HepG2 (cell line): Measurements from ENCODE around the gene L2HGDH. TPM values are rescaled to one million over a fixed set of nuclear protein-coding genes. Genes with fewer than 3 reads are reported as not detected.

ENCODE experiments used
- ATAC-seq: fragments of 200-7000 bp; cut with Tn5 transposase; 3 replicates; pipeline ENCODE4 v1.9.1; 2020; ENCODE audit warnings: mild to moderate bottlenecking, moderate library complexity
- BruUV-seq: library from RNA; stranded (reverse); fragments of 400-500 nt; replicated peaks from 2 replicates; lab custom pipeline; 2021; lab: Mats Ljungman, UMichigan
- CTCF ChIA-PET: fragments of 300-600 bp; formaldehyde crosslinking; extraction: SDS; loops from one replicate; lab custom pipeline; 2021; ENCODE audit warnings: low total read pairs, inconsistent platforms, low intra/inter-chr PET ratio; lab: Yijun Ruan, JAX
- POLR2A ChIA-PET: fragments of 350-600 bp; sonication (Branson Sonifier 250); formaldehyde crosslinking; loops from one replicate; lab custom pipeline; 2020; ENCODE audit warnings: antibody characterized with exemption, inconsistent platforms; lab: Yijun Ruan, JAX
- DNase-seq: peaks from one replicate; pipeline ENCODE4 v3.0.0-alpha.2; 2015; ENCODE audit warnings: low spot score
- FAIRE-seq: peaks from 3 replicates; lab custom pipeline; 2011; peaks lifted over from hg19 to GRCh38; lab: Jason Lieb, UNC
- H2AFZ ChIP-seq: one replicate; pipeline ENCODE4 v1.6.1; 2011; ENCODE audit warnings: low read length, inconsistent platforms
- H3K27ac ChIP-seq: fragments of 300-600 bp; 3 replicates; pipeline ENCODE4 v1.8.0; 2011; ENCODE audit warnings: mixed run types, mild to moderate bottlenecking, mixed read lengths, low read length, inconsistent platforms; ENCODE audit not compliant: insufficient read depth; ENCODE audit errors: extremely low read length
- H3K27me3 ChIP-seq, 2 experiments: fragments of 200-600 bp in 1 of 2; 2 replicates in 1 of 2; 3 replicates in 1 of 2; pipeline versions ENCODE4 v1.6.0 to v1.8.0; 2011; ENCODE audit warnings: low read length in 2 of 2, mild to moderate bottlenecking in 2 of 2, moderate library complexity in 2 of 2, inconsistent platforms in 1 of 2; ENCODE audit not compliant: insufficient read depth in 2 of 2, control insufficient read depth in 1 of 2
- H3K36me3 ChIP-seq, 2 experiments: fragments of 200-600 bp in 1 of 2; replicated peaks in 1 of 2; 2 replicates in 1 of 2; 3 replicates in 1 of 2; pipeline versions ENCODE4 v1.5.1 to v1.8.0; 2011; ENCODE audit warnings: low read length in 2 of 2, inconsistent platforms in 1 of 2; ENCODE audit not compliant: insufficient read depth in 2 of 2, control insufficient read depth in 1 of 2
- H3K4me1 ChIP-seq: 2 replicates; pipeline ENCODE4 v1.5.1; 2012; ENCODE audit warnings: low read length, inconsistent platforms; ENCODE audit not compliant: insufficient read depth
- H3K4me2 ChIP-seq: 2 replicates; pipeline ENCODE4 v1.6.0; 2011; ENCODE audit warnings: low read depth, low read length, inconsistent platforms
- H3K4me3 ChIP-seq, 3 experiments: fragments of 200-600 bp in 1 of 3; sonication (generic), shearing (Covaris generic) in 1 of 3; replicated peaks in 1 of 3; 2 replicates each; pipeline ENCODE4 v1.5.1; 2011 to 2016; ENCODE audit warnings: low read length in 3 of 3, inconsistent platforms in 2 of 3, low read depth in 2 of 3, mild to moderate bottlenecking in 2 of 3, control low read depth in 1 of 3, mixed read lengths in 1 of 3; ENCODE audit not compliant: insufficient read depth in 1 of 3
- H3K79me2 ChIP-seq: one replicate; pipeline ENCODE4 v1.6.1; 2011; ENCODE audit warnings: low read length, inconsistent platforms; ENCODE audit not compliant: insufficient read depth
- H3K9ac ChIP-seq: 2 replicates; pipeline ENCODE4 v1.6.0; 2011; ENCODE audit warnings: mild to moderate bottlenecking, low read depth, low read length, inconsistent platforms; ENCODE audit not compliant: insufficient read depth
- H3K9me3 ChIP-seq: 2 replicates; pipeline ENCODE4 v1.5.1; 2012; ENCODE audit warnings: mild to moderate bottlenecking, low read length
- H4K20me1 ChIP-seq: 2 replicates; pipeline ENCODE4 v1.6.0; 2011; ENCODE audit warnings: inconsistent platforms, mild to moderate bottlenecking, low read length, moderate library complexity; ENCODE audit not compliant: insufficient read depth
- FOXM1 ChIP-seq: sonication (generic); formaldehyde crosslinking; IDR thresholded peaks from 2 replicates; pipeline ENCODE4 v1.5.0; 2020; ENCODE audit warnings: missing genetic modification reagents
- GABPA ChIP-seq, 2 experiments: IDR thresholded peaks; 2 replicates each; pipeline ENCODE4 v1.6.1; 2011 to 2016; ENCODE audit warnings: low read depth in 2 of 2, low read length in 1 of 2, missing biosample characterization in 1 of 2, missing genetic modification characterization in 1 of 2
- GMEB2 ChIP-seq: IDR thresholded peaks from 2 replicates; pipeline ENCODE4 v1.6.1; 2016; ENCODE audit warnings: missing biosample characterization, missing genetic modification reagents, low read depth
- GTF2F1 ChIP-seq: fragments of 150-350 bp; IDR thresholded peaks from 2 replicates; pipeline ENCODE4 v1.6.1; 2014; ENCODE audit warnings: low read length
- HDAC6 ChIP-seq: fragments of 200-600 bp; sonication (generic); IDR thresholded peaks from 2 replicates; pipeline ENCODE4 v1.7.0; 2017; ENCODE audit warnings: mild to moderate bottlenecking, antibody characterized with exemption, low read length, low read depth
- JUND ChIP-seq: sonication (generic); formaldehyde crosslinking; IDR thresholded peaks from 2 replicates; pipeline ENCODE4 v1.8.0; 2022; ENCODE audit warnings: mild to moderate bottlenecking, missing genetic modification reagents
- KMT2B ChIP-seq: IDR thresholded peaks from 2 replicates; pipeline ENCODE4 v1.6.1; 2016; ENCODE audit warnings: missing genetic modification reagents, missing compliant biosample characterization
- PHF20 ChIP-seq: sonication (generic); formaldehyde crosslinking; IDR thresholded peaks from 2 replicates; pipeline ENCODE4 v1.5.0; 2020; ENCODE audit warnings: mild to moderate bottlenecking, missing genetic modification reagents
- PHF8 ChIP-seq: sonication (generic); formaldehyde crosslinking; IDR thresholded peaks from 2 replicates; pipeline ENCODE4 v1.5.0; 2020; ENCODE audit warnings: missing genetic modification reagents
- RBM39 ChIP-seq: fragments of 200-400 bp; formaldehyde crosslinking; IDR thresholded peaks from one replicate; pipeline ENCODE4 v1.6.1; 2018; ENCODE audit warnings: antibody characterized with exemption, mild to moderate bottlenecking, low read depth, low read length; ENCODE audit not compliant: poor library complexity, severe bottlenecking
- RFXAP ChIP-seq: sonication (generic); formaldehyde crosslinking; IDR thresholded peaks from 2 replicates; pipeline ENCODE4 v1.4.0; 2020; ENCODE audit warnings: missing genetic modification reagents, borderline replicate concordance
- SIN3B ChIP-seq: fragments of 150-350 bp; IDR thresholded peaks from 2 replicates; pipeline ENCODE4 v1.6.1; 2014; ENCODE audit warnings: low read length
- SOX13 ChIP-seq, 3 experiments: fragments of 450-650 bp in 1 of 3; sonication (generic) in 1 of 3; formaldehyde crosslinking in 1 of 3; IDR thresholded peaks in 2 of 3; conservative IDR thresholded peaks in 1 of 3; 2 replicates each; pipeline versions ENCODE4 v1.5.0 to v1.6.1; 2016 to 2020; ENCODE audit warnings: antibody characterized with exemption in 1 of 3, mild to moderate bottlenecking in 1 of 3, missing compliant biosample characterization in 1 of 3, missing genetic modification reagents in 1 of 3, moderate library complexity in 1 of 3
- SPEN ChIP-seq: sonication (generic); formaldehyde crosslinking; IDR thresholded peaks from 2 replicates; pipeline ENCODE4 v1.5.1; 2020; ENCODE audit warnings: low read depth, mild to moderate bottlenecking, missing genetic modification reagents
- SRSF1 ChIP-seq: fragments of 200-400 bp; formaldehyde crosslinking; optimal IDR thresholded peaks from 2 replicates; pipeline ENCODE3; 2017; ENCODE audit warnings: mild to moderate bottlenecking, low read depth, low read length, moderate library complexity
- TMF1 ChIP-seq: sonication (generic); formaldehyde crosslinking; IDR thresholded peaks from 2 replicates; pipeline ENCODE4 v1.8.1; 2022; ENCODE audit warnings: low read depth, missing genetic modification reagents
- YEATS4 ChIP-seq: sonication (generic); formaldehyde crosslinking; IDR thresholded peaks from 2 replicates; pipeline ENCODE4 v1.4.0; 2020; ENCODE audit warnings: missing genetic modification reagents, borderline replicate concordance
- ZFP82 ChIP-seq: sonication (generic); formaldehyde crosslinking; IDR thresholded peaks from 2 replicates; pipeline ENCODE4 v1.5.1; 2020; ENCODE audit warnings: mild to moderate bottlenecking, missing genetic modification reagents, borderline replicate concordance
- ZSCAN21 ChIP-seq: sonication (generic); formaldehyde crosslinking; IDR thresholded peaks from 2 replicates; pipeline ENCODE4 v1.8.0; 2022; ENCODE audit warnings: mild to moderate bottlenecking, missing genetic modification reagents, moderate library complexity, borderline replicate concordance
- ZXDC ChIP-seq: sonication (generic); formaldehyde crosslinking; IDR thresholded peaks from 2 replicates; pipeline ENCODE4 v1.5.0; 2020; ENCODE audit warnings: mild to moderate bottlenecking, missing genetic modification reagents
- WGBS: methylation state at CpG from one replicate; pipeline ENCODE4 v1.1.6; 2017; ENCODE audit warnings: low lambda C conversion rate; 5-methylcytosine and 5-hydroxymethylcytosine counted together
- in situ Hi-C: cut with HindIII; loops from 2 replicates; pipeline ENCODE4 v1.10.0; 2017; ENCODE audit warnings: low pct_unique_long_range_greater_than_20kb; ENCODE audit not compliant: extremely low pct_ligation_motif_present
- intact Hi-C: fragments of 100-400 bp; cut with micrococcal nuclease; formaldehyde crosslinking; loops from one replicate; pipeline ENCODE4 v1.10.0; 2022; ENCODE audit not compliant: unreplicated experiment
- polyA plus RNA-seq, 8 experiments: library from polyadenylated mRNA; depleted of rRNA in 3 of 8; stranded (reverse) in 7 of 8; unstranded in 1 of 8; fragments of >200 nt; fragmentation: Illumina TruSeq in 4 of 8; extraction: Trizol in 4 of 8; gene quantifications; 2 replicates each; pipeline versions ENCODE4 v1.2.1 to v1.2.3, GENCODE V29; 2011 to 2016; ENCODE audit warnings: low read depth in 4 of 8, missing spikeins in 1 of 8, mixed read lengths in 1 of 8; ENCODE audit not compliant: insufficient read depth in 1 of 8
- total RNA-seq, 5 experiments: library from RNA; depleted of rRNA; stranded (reverse); fragments of >200 nt; fragmentation: Illumina TruSeq; extraction: Trizol; gene quantifications; 2 replicates each; pipeline ENCODE4 v1.2.3, GENCODE V29; 2016; ENCODE audit warnings: low read depth in 1 of 5
- TF ChIP-seq, protein P1 (sequence below): sonication (generic); formaldehyde crosslinking; IDR thresholded peaks from 2 replicates; pipeline ENCODE4 v1.4.0; 2020; ENCODE audit warnings: mild to moderate bottlenecking, missing genetic modification reagents

The L2HGDH gene
- total and polyA plus RNA-seq, 2 of the 13 experiments (the other 11 are each of a cell fraction or from before 2014, with no cell fraction given): 3.3 to 5.0 TPM

DNA sequence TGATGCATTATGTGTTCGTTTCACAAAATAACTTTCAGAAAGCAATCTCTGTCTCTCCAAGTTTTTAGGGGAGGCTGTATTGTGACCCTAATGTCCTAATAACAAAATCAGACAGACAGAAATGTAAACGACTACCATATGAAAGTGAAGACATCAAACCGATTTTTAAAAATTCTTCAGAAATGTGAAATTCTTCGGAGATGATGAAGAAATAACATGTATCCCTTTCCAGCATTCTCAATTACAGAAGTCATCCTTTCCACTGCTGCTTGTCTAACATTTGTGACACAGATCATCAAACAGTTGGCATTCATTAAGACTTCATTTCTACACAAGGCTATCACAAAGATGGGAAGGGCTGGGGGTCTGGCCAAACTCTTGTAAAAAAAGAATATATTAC lies 41.1 kb upstream of the L2HGDH start (continued):
- TF ChIP-seq PHF20 (CRISPR knock-in tag) (no peak), TMF1 (no peak)
- TF ChIP-seq, protein P1, sequence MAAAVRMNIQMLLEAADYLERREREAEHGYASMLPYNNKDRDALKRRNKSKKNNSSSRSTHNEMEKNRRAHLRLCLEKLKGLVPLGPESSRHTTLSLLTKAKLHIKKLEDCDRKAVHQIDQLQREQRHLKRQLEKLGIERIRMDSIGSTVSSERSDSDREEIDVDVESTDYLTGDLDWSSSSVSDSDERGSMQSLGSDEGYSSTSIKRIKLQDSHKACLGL (CRISPR knock-in tag): no peak

- no peak for FAIRE-seq
- Histone ChIP-seq H3K36me3 (no peaks in the 10 kb centered on the region), H4K20me1 (no peaks in the 10 kb centered on the region), H2AFZ (no peak overlapping the region), H3K4me3 (no peak overlapping the region), H3K79me2 (no peaks in the 10 kb centered on the region), H3K9ac (no peak overlapping the region), H3K9me3 (no peaks in the 10 kb centered on the region), H3K27me3 (no peaks in the 10 kb centered on the region), H3K4me1 (peaks cover 13% of the 10 kb centered on the region; the same call in 1 of the 2 replicates), H3K4me2 (no peak overlapping the region), H3K27ac (no peak overlapping the region)
- no peak for ATAC-seq
- BruUV-seq: no TSS peak
- no peak for DNase-seq
- CTCF ChIA-PET: no interaction called here
- in situ Hi-C loops (no loop called here), intact Hi-C loops (no loop called here)
- 78% methylated on average over 4 of the region's 4 CpGs for WGBS
- POLR2A ChIA-PET: no interaction called here
- TF ChIP-seq RFXAP (CRISPR knock-in tag): no peak
- TF ChIP-seq SOX13 (IDR thresholded peaks at IDR 0.05): no peak
- TF ChIP-seq SOX13 (CRISPR knock-in tag; conservative IDR thresholded peaks at IDR 0.05 in 1 of 2, IDR thresholded peaks at IDR 0.05 in 1 of 2): no peak
- no peak for TF ChIP-seq YEATS4
- no peak for TF ChIP-seq FOXM1 (CRISPR knock-in tag)
- no peak for TF ChIP-seq ZXDC (CRISPR knock-in tag)
- no peak for TF ChIP-seq GABPA (IDR thresholded peaks at IDR 0.05; ENCODE audit: low read depth, low read length)
- TF ChIP-seq GABPA (CRISPR knock-in tag; IDR thresholded peaks at IDR 0.05; ENCODE audit: low read depth): no peak
- TF ChIP-seq GMEB2 (CRISPR knock-in tag): no peak
- no peak for TF ChIP-seq ZSCAN21
- TF ChIP-seq SPEN (CRISPR knock-in tag): no peak
- no peak for TF ChIP-seq JUND (CRISPR knock-in tag)
- no peak for TF ChIP-seq SIN3B
- no peak for TF ChIP-seq SRSF1
- no peak for TF ChIP-seq ZFP82 (CRISPR knock-in tag)
- no peak for TF ChIP-seq GTF2F1
- TF ChIP-seq PHF8 (CRISPR knock-in tag): no peak
- no peak for TF ChIP-seq HDAC6
- no peak for TF ChIP-seq RBM39
- TF ChIP-seq KMT2B (CRISPR knock-in tag): no peak
Measured at GRCh38 chr14:50352584-50352983, 40.6 kb upstream of the L2HGDH start.
